GM23248 (cell line): ENCODE measurements around the gene GCK.

ENCODE experiments used
- EZH2 ChIP-seq: fragments of 200-600 bp; sonication (generic); IDR thresholded peaks from 2 replicates; pipeline ENCODE4 v1.6.1; 2018; ENCODE audit warnings: antibody characterized with exemption, mild to moderate bottlenecking; ENCODE audit not compliant: insufficient read depth, poor library complexity, severe bottlenecking
- EZH2phosphoT487 ChIP-seq: fragments of 200-600 bp; sonication (generic); IDR thresholded peaks from 2 replicates; pipeline ENCODE4 v1.6.1; 2018; ENCODE audit warnings: antibody characterized with exemption, moderate library complexity, mild to moderate bottlenecking, low read depth; ENCODE audit not compliant: insufficient read depth

GRCh38 chr7:44132039-44132438 is 57.2 kb downstream of the GCK start:
- TF ChIP-seq EZH2, result no peak
- TF ChIP-seq EZH2phosphoT487, result no peak
